NCI-H2227 (cell line): ENCODE data around the gene LRPAP1.

Experiments used
- DNase-seq: peaks from one replicate; lab custom pipeline; 2025; ENCODE audit not compliant: unreplicated experiment; lab: John Stamatoyannopoulos, UW

LRPAP1 gene

GRCh38 chr4:3475713-3476260 is 56.4 kb downstream of the LRPAP1 start:
- no peak for DNase-seq

DNA sequence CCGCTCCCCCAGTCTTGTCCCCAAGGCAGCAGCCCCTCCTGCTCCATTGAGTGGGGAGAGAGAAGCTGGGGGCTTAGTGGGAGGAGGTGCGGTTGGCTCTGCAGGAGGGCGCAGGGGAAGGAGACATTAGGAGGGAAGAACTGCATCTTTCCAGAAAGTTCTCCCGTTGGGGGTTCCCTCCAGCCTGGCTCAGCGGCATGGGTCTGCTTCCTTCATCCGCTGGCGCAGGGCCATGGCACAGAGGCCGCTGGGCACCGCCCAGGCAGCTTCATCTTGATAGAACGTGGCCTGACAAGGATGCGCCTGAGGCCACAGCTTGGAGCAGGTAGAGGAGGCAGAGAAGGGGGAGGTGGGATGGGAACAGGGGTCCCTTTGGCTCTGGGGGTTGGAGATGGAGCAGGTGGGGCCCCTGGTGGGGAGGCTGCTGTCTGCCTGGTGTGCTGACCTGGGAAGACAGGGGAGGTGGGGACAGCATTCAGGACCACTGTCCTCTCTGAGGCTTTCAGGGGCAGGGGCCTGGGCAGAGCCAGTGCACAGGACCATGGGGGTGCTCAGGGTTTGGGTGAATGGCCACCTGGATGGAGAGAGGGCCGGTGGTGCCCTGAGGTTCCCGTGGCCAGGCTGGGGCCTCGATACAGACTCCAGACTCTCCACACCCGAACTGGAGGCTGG is 57.0 kb downstream of the LRPAP1 start:
- DNase-seq = no peak

DNA sequence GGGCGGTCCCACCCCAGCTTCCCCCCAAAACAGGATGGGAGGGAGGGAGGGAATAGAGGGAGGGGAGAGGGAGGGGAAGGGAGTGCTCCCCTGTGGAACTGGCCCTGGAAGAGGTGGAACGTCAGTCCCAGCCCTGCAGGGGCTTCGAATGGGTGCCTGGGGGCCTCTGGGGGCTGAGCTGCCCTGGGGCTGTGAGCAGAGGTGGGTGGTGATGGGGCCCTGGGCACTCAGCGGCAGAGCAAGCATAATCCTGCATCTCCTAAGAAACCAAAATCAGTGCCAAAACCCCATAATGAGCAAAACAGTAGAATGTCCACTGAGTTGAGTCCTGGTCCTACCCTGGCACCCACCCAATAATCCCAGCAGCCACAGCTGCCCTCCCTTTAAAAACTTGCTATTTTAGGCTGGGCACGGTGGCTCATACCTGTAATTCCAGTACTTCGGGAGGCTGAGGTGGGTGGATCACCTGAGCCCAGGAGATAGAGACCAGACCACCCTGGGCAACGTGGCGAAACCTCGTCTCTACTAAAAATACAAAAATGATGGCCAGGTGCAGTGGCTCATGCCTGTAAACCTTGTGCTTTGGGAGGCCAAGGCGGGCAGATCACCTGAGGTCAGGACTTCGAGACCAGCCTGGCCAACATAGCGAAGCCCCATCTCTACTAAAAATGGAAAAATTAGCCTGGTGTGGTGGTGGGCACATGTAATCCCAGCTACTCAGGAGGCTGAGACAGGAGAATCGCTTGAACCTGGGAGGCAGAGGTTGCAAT is 58.0 kb downstream of the LRPAP1 start:
- no peak for DNase-seq

- no peak for DNase-seq
Measured at GRCh38 chr4:3473181-3473950, 58.9 kb downstream of the LRPAP1 start.

DNA sequence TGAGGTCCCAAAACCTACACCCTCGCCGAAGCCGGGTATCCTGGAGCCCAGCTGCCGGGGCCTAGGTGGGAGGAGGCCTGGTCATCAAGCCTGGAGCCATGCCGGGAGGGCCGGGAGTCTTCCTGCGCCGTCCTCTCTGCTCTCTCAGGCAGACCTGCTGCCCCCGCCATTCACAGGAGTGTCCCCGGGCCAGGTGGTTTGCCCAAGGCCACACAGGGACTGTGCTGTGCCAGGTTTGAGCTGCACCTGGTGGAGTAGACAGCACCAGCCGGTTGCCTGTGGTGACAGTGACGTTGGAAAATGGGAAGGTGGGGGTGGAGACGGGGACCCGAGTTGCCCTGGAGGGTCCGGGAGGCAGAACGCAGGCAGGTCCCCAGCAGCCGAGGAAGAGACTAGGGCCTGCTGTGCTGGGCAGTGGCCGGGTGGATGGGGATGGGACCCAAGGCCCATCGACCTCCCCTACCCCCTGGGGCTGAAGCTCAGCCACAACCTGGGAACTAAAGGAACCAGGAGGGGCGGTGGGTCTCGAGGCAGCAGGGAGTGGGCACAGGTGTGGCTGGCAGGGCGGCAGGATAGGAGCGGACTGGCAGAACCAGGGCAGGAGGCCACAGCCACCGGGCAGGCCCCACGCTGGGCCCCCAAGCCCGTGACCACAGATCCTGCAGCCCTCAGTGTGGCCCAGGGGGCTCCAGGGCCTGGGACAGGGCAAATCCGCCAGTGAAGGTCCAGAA is 59.6 kb downstream of the LRPAP1 start:
- DNase-seq = no peak

DNA sequence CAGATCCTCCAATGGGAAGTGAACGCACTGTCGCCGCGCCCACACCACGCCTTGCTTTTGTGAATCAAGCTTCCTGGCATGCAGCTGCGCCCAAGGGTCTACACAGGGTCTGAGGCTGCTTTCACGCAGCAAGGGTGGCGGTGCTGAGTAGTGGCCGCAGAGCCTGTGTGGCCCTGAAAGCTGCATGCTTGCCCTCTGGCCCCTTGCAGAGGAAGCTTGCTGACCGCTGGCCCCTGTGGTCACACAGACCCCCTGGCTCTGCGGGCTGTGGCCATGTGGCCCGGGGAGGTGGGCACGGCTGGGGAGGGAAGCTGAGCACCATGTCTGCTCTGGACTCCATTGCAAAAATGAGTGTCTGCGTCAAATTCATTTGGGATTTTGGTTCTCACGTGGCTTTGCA is 60.3 kb downstream of the LRPAP1 start:
- no peak for DNase-seq

- DNase-seq = no peak
Measured at GRCh38 chr4:3471098-3471760, 61.0 kb downstream of the LRPAP1 start.

DNA sequence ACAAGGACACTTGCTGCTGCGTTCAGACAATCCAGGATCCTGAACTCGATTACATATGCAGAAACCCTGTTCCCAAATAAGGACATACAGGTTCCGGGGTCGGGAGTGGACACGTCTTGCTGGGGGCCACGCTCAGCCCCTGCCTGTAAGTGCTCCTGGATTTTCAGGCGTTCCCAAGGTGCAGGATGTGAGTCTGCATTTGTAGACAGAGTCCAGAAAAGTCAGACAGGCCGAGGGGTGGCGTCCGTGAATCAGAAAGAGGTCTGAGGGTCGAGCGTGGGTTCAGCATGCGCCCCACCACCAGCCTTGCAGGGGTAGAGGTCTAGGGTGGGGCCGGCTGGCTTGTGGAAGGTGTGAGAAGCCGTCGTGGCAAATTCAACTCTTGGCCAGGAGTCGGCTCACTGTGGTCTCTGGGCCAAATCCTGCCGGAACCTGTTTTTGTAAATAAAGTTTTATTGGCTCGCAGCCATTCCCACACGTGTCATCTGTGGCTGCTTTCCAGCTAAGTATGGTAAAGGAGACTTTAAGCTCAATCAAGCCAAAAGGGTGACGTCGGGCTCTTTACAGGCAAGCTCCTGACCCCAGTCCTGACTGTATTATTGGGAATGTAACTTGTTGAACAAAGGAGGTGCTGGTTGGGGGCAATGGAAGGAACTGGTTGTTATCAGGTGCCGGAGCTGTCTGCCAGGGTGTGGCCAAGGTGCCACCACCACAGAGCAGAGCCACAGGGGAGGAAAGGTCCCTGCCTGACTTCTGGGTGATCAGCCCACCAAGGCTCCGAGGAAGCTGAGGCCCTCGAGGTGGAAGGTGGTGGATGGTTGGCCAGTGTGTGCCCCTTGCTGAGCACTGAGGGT is 61.8 kb downstream of the LRPAP1 start:
- no peak for DNase-seq

GRCh38 chr4:3469386-3470243 is 62.6 kb downstream of the LRPAP1 start:
- DNase-seq = no peak

DNA sequence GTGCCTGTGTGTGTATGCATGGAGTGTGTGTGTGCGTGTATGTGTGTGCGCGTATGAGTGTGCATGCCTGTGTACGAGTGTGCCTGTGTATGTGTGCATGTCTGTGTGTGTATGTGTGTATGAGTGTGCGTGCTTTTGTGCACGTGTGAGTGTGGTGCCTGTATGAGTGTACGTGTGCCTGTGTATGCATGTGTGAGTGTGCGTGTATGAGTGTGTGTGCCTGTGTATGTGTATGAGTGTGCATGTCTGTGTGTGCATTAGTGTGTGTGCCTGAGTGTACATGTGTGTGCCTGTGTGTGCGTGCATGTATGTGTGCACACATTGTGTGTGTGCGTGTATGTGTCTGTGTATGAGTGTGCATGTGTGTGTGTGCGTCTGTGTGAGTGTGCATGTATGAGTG is 63.4 kb downstream of the LRPAP1 start:
- no peak for DNase-seq

DNA sequence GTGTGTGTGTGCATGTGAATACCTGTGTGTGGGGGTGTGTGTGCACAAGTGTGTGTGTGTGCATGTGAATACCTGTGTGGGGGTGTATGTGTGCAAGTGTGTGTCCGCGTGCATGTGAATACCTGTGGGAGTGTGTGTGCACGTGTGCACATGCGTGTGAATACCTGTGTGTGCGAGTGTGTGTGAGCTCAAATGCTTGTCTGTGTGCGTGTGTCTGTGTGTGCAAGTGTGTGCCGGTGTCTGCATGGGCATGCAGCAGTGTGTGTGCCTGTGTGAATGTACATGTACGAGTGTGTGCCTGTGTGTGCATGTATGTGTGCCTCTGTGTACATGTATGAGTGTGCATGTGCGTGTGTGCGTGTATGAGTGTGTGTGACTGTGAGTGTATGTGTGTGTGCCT is 64.1 kb downstream of the LRPAP1 start:
- DNase-seq = no peak

DNA sequence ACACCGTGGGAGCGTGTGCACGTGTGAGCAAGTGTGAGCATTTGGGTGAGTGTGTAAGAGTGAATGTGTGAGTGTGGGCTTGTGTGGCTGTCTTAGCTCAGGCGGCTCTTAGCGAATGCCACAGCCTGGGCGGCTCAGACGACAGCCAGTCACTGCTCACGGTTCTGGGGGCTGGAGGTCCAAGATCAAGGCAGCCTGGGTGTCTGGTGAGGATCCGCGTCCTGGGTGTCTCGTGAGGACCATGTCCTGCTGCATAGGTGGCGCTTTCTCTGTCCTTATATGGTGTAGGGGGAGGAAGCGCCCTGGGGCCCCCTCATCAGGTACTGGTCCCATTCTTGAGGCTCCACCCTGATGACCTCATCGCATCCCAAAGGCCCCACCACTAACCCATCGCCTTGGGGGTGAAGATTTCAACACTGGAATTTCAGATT is 64.6 kb downstream of the LRPAP1 start:
- no peak for DNase-seq

DNA sequence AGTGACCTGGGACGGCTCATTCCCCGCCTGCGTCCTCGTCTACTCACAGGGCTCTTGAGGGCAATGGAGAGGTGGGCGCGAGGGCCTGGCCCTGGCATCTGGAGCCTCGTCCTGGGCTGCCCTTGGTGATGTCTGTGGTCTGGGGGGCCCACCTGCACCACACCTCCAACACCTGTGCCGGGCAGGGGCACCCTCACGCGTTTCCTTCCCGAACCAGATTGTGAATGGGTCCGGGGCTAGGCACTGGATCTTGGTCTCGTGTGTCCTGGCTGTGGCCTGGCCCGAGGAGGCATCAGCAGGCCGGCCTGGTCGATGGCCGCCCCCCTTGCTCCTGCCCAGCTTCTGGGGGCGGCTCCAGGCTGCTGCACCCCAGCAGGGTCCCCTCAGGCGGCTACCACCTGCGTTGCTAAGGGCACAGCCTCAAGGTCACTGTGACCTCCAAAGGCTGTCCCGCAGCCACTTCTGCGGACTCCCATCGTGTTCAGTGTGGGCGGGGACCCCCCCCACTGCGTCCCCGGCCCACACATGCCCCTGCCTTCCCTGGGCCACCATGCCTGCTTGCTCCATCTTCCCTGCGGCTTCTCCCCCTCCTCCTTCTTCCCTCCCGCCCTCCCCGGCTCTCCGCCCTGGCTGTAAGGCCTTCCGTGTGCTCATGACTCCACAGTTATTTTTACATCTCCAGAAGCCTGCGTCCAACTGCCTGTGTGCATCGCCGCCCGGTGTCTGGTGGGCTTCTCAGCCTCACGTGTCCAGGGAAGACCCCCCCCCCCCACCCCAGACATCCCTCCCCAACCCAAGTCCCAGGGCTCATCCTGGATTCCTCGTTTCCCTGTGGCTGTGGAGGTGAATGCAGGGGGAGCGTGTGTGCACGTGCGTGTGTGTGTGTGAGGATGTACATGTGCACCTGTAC is 65.3 kb downstream of the LRPAP1 start:
- no peak for DNase-seq

DNA sequence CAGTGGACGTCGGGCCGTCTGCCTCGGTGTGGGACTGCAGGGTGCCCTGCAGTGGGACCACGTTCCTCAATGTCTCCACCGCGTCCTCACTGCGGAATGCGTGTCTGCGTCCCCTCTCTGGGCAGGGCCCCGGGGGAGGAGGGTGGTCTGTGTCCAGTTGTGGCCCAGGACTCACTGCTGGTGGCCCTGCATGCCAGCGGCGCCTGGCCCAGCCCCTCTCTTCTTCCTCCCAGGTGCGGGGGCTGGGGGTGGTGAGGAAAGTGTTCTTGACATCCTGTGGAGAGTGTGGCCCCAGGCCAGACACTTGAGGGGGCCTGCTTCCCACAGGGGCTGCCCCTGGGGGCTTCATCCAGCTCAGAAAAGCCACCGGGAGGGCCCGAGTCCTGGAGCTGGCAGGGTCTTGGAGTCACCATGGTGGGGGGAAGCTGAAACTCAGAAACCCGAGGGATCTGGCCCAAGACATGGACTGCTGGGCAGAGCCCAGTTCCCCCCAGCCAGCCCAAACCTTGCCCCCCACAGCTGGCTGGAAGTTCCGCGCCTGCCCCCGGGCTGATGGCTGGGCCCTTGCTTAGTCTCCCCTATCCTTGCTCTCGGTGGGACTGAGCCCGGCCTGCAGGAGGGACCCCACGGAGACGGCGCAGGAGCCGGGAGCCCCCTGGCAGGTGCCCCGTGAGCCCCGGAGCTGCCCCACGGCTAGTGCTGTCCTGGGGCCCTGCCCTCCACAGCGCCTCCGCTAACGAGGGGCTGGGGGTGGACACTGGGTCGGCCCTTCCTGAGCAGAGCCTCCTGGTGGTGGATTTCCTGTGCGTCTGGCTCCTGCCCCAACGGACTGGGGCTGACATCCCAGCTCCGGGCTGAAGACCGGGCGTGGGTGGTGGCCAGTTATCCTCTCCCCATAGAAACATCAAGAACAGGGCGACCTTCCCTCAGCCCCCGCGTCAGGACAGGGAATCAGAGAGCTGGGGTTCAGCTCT is 66.2 kb downstream of the LRPAP1 start:
- DNase-seq = no peak

GRCh38 chr4:3464911-3465697 is 67.1 kb downstream of the LRPAP1 start:
- DNase-seq = no peak
